Stimulated activated naive CD4-positive, alpha-beta T cell treated with Interleukin-2 at 50 U/mL for 16 hours (primary cell): ENCODE results near the gene GID8.
A peak's percentile ranks its signal among the peaks of the same experiment; 100 is the strongest.

ENCODE experiments used
- DNase-seq: peaks from one replicate; lab custom pipeline; 2025; lab: John Stamatoyannopoulos, UW

GID8 gene

DNA sequence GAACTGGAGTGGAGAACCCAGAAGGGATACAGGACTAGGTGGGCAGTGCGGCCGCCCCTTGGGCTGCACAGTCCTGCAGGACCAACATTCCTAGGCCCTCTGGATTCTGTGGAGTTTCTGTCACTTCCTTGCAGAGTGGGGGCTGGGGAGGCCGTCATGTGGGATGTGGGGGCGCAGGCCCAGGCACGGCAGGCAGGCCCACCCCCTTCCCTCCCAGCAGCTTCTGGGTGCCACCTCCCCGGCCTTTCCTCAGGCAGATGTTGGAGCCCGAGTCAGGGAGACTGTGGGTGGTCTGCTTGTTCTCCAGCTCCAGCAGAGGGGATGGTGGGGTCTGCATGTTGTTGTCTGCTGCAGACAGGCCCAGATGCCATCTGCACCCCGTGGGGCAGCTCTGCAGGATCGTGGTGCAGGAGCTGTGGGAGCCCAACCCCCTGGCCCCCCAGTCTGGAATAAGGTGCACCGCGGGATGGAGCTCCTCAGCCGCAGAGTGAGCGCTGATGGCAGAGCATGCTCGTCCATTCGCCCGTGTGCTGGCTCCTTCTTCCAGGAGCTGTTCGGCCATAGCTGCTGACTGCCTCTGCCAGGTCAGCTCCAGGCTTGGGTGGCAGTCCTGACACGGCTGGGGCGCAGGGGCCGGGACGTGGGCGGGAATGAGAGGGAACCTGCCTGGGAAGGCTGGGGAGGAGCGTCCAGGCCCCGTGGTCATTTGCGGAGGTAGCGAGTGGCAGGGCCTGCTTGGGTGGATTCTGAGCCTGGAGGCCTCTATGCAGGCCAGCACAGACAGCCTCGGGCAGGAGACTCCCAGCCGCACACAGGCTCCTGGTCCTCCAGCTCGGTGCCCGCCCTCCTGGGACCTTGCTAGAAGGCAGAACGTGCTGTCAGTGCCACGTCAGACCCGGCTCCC, 32.6 kb downstream of the GID8 start:
- no peak for DNase-seq

DNA sequence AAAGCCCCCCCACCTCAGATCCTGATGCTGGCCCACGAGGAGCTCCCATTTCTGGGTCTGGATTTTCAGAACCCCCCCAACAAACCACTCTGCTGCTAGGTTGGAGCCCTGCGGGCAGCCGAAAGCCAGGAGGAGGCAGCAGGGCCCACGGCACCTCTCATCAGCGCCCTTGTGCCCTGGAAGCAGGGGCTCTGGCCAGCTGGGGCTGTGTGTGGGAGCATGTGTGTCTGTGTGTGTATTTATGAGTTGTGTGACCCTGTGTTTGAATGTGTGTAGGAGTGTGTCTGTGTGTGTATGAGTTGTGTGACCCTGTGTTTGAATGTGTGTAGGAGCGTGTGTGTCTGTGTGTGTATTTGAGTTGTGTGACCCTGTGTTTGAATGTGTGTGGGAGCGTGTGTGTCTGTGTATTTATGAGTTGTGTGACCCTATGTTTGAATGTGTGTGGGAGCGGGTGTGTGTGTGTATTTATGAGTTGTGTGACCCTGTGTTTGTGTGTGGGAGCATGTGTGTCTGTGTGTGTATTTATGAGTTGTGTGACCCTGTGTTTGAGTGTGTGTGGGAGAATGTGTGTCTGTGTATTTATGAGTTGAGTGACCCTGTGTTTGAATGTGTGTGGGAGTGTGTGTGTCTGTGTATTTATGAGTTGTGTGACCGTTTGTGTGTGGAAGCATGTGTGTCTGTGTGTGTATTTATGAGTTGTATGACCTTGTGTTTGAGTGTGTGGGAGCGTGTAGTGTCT, 33.4 kb downstream of the GID8 start:
- no peak for DNase-seq

DNA sequence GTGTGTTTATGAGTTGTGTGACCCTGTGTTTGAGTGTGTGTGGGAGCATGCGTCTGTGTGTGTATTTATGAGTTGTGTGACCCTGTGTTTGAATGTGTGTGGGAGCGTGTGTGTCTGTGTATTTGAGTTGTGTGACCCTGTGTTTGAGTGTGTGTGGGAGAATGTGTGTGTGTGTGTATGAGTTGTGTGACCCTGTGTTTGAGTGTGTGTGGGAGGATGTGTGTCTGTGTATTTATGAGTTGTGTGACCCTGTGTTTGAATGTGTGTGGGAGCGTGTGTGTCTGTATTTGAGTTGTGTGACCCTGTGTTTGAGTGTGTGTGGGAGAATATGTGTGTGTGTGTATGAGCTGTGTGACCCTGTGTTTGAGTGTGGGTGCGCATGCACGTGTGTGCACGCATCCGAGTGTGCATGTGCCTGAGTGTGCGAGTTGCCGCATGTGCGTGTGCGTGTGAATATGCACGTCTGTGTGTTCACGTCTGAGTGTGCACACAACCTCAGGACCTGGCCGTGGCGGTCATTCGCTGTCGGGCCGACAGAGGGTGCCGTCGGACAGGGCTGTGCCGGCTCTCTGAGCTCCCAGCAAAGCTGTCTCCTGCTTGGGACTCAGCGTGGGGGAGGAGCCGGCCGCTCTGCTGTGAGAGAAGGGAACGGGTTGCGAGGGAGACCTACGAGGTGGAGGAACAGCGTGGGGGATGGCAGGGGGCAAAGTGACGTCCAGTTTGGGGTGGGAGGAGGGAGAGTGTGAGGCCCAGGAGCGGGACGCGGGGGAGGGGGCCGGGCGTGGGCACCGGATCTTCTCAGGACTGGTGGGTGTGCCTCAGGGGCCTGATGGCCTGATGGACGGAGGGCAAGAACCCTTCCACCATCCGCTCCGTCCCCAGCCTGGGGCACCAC, 34.2 kb downstream of the GID8 start:
- DNase-seq: peak; percentile 76

DNA sequence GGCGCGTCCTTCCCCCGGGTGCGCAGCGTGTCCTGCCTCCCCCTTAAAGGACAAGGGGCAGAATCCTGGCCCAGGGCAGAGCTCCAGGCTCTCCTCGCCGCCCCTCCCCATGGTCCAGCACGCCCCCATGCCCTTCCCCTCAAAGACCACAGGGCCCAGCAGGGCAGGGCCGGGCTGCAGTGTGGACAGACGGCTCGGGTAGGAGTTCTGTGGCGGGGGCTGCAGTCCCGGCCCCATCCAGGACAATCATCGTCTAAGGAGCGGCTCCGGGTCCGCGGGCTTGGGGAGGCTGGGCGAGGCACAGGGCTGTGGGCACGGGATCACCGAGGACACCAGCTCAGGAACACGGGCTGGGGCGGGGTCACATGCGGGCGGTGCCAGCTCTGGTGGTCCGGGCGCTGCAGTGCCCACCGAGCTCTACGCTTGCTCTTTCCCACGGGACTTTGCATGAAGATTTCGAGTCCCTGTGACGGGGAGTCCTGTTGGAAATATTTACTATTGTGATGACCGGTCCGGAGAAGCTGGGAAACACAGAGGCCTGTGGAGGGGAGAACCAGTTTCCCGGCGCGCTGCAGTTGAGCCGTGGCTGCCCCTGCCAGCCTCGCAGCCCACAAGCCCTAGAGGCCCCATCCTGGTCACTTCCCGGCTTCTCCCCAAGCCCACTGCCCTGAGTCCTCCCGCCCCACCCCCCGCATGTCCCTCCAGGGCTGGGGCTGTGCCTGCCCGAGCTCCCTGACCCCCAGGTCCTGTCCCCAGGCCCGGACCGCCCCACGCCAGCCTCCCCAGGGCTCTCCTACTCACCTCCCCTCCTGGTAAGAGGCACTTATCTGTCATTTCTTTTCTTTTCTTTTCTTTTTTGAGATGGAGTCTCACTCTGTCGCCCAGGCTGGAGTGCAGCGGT, 35.1 kb downstream of the GID8 start:
- no peak for DNase-seq

DNA sequence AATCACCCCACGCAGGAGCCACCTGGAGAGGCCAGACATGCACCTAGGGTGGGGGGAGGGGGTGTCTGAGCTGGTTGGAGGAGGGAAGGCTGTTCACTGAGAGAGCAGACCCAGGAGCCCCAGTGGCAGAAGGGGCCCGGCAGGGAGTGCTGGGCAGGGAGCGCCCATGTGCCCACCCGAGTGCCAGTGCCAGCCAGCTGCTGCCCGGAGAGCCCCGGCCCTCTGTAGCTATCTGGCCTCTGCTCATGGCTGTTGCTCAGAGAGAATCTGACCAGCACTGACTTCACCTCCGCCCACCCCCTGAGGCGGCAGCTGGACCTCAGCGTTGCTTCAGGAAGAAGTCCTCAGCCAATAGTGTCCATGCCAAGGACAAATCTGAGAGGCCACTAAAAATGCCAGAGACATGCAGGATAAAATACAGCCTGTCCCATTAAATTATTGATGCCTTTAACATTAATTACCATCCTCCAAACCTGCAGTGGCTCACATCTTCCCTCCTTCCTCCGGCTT, 37.4 kb downstream of the GID8 start:
- no peak for DNase-seq

DNA sequence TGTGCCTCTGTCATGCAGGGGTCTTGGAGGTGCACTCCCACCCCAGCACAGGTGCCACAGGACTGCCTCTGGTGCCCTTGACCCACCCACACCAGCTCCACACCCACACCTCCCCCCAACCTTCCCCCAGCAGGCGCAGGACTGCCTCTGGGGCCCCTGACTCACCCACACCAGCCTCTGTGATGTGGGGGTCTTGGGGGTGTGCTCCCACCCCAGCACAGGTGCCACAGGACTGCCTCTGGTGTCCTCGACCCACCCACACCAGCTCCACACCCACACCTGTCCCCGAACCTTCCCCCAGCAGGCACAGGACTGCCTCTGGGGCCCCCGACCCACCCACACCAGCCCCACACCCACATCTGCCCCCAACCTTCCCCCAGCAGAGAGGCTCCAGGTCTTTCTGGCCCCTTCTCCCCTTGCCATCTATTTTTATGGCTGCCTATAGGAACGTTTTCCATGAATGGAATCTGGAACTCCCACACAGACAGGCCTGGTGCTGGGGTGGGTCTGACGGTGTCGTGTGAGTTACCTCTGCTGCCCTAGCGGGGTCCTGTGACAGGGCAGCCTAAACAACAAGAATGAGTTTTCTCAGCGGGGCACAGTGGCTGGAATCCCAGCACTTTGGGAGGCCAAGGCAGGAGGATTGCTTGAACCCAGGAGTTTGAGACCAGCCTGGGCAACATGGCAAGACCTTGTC, 38.0 kb downstream of the GID8 start:
- DNase-seq: no peak

DNA sequence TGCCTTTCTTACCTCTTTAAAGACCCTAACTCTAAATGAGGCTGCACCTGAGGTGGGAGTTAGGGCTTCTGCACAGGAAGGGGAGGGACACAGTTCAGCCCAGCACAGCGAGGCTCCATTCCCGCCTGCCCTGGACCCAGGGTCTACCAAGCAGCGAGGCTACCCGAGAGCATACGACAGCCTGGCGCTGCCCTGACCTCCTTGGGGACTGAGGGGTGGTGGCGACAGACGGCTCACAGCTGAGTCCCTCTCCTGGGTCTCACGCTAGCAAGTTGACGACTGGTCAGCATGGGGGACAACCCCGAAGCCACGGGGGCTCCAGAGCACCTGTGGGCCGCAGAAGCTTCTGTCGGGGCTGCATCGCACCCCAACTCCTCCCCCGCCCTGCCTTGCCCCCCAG, 38.9 kb downstream of the GID8 start:
- DNase-seq: no peak

DNA sequence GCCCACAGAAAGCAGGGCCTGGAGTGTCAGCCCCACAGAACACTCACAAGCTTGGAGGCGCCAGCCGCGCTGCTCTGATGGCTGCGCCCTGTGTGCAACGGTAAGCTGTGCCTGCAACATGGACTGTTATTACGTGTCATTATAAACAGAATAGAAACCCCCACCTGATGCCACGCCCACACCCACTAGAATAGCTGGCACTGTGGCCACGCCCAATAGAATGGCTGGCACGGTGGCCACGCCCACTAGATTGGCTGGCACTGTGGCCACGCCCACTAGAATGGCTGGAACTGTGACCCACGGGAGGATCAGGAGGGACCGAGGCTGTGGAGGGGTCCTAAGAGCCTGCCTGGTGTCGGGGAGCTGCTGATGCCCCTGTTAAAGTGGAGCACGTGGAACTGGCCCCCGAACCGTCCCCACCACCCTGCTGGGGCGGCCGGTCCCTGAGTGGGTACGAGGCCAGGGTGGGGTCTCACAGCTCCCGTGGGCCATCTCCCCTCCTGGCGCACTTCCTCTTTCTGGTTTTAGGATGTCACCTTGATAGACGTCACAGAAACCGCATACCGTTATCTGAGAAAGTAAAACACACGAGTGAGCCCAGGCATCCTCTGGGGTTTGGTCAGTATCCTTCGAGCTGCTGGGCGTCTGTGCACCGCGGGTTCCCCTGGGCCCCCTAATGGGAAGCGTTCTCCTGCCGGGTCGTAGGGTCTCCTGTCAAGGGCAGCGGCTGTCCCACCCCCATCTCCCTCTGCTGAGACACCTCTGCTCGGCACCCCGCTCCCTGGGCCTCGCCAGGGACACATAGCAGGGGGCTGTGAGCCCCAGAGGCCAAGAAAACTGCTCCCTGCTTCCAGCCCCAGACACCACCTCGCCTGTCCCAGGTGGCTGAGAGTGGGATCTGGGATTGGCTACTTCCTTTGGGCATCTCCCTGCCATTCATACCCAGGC, 39.9 kb downstream of the GID8 start:
- DNase-seq: peak; percentile 81

DNA sequence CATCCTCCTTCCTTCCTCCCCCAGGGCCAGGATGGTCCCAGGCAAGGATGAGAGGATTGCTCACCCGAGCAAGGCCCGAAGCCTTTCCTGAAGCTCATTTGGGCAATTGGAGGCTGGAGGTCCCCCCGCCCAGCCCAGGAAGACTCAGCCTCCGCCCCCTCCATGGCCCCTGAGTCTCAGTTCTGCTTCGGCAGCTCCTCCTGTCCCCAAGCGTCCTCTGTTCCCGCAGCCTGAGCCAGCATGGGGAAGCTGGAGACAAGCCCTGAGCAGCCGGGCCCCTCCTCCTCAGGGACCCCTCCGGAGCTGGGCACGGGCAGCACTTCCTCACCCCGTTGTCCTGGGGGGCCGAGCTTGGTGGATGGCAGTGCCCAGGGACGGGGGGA, 40.6 kb downstream of the GID8 start:
- DNase-seq: no peak

DNA sequence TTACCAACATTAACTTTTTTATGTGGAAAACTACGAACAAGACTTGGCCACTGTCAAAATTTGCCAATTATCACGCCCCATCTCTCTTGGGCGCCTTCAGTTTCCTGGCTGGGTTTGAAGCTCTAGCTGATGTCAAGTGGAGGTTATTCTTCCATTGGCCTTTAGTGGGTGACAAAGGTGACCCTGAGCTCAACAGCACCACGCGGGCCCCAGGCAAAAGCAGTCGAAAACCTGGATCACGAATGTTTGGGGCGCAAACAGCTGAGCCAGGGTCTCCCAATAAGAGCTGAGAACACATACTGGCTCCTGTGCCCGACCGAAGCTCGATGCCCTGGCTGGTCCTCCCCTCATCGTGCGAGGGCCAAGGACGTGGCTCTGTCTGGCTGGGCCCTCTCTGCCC, 41.4 kb downstream of the GID8 start:
- DNase-seq: no peak

DNA sequence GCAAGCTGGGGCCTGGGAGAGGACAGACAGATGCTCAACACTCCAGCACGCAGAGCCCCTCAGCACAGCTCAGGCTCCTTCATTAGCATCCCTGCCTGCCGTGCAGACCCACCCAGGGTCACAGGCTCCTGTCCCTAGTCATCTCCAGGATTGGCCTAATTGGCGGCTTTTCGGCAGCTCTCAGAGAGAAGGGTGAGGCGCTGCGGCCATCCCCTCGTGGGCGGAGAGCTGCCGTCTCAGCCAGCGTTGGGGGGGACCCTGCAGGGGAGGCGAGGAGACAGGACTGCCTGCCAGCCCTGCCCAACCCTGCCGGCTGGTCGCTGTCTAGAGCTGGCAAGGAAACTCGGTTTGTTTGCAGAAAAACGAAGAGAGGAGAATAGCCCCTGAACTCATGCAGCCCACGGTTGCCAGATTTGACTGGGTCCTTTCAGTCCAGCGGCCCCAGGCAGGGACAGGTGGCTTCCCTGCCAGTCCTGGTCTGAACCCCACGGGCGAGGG, 42.0 kb downstream of the GID8 start:
- no peak for DNase-seq

DNA sequence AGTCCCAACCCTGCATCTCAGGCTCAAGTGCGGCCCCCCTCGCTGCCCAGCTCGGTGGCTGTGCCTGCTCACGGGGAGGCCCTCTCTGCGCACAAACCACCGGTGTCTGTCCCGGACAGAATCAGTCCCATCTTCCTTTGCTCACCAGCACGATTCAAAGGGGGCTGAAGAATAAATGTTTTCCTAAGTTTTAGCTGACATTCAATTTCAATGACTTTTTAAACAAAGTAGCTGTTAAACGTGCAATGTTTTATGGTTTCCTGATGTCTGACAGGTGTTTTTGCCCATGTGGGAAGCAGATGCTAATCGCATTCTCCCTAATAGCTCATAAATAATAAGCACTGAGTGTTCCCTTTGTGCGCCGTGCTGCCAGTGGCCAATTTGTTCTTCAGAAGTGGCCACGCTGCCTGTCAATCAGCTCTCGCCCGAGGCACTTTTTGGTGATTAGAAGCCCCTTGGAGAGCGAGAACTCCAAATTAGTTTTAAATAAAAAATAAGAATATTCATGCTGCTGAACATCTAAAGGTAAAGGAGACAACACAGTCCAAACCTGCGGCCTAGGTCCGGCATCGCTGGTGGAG, 42.5 kb downstream of the GID8 start:
- DNase-seq: no peak

DNA sequence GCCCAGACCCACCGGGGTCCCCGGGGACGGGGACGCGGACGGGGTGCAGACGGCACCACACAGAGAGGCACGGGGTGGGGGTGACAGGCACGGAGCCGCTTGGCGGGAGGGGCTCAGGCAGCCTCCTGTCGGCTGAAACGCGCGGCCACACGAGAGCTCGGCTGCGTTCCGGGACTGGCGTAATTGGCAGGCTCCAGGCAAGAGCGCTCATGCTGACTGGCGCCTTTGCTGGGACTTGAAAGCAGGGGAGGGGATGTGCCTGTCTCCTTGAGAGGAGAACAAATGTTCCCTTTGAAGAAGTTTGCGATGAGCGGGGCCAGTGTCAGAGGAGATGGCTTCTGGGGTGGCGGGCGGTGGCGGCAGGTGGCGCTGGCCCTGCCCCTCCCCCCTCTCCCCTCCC, 43.0 kb downstream of the GID8 start:
- peak; percentile 8 for DNase-seq

DNA sequence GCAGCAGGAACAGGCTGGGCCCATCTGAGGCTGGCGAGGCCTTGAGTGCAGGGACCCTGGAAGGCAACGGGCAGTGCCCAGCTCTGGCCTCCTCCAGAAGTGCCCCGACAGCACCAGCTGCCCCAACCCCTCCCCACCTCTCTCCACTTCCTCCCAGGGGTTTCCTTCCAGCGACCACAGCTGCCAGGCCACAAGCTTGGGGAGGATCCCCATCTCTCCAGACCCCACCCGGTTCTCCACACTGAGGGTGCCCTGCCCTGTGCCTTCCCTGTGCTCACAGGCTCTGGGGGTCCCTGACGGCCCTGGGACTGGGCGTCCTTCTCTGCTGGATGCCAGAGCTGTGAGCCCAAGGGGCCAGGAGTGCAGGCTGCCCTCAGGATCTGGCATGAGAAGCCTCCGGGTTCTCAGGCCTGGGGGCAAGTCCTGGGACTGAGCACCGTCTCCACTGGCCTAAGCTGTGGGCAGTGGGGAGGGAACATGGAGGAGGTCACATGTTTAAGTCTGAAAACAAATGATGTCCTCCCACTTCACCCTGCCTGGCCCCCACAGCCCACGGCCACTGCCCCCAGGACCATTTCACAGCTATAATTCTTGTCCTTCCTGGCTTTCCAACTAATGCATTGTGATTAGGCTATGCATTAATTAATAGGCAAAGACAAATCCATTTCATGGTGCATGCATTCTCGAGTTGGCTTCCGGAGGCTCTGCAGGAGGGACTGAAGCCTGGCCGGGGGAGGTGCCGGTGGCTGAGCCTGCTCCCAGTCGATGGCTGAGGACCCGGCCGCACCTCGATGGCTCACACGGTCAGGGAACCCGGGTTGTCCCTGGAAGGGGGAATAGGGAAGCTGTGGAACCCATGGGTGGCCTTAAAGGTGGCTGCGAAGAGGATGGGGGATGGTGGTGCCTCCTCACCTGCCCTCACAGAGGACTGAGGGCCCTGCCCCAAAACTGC, 44.5 kb downstream of the GID8 start:
- no peak for DNase-seq

DNA sequence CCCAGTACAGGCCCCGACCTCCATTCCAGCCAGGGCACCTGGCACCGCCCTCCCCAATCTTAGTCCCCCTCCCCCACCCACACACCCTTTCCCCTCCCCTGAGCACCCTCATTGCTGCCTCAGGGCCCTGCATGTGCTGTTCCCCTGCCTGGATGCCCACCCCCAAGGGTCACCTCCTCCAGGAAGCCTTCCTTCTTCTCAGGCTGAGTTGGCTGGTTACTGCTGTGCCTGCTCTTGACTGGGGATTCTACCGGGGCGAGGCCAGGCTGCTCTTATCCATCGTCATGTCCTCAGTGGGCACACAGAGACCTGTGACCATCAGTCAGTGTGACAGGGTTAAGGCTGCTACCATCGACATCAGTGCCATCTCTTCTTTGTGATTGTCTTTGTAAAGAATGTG, 45.3 kb downstream of the GID8 start:
- no peak for DNase-seq

DNA sequence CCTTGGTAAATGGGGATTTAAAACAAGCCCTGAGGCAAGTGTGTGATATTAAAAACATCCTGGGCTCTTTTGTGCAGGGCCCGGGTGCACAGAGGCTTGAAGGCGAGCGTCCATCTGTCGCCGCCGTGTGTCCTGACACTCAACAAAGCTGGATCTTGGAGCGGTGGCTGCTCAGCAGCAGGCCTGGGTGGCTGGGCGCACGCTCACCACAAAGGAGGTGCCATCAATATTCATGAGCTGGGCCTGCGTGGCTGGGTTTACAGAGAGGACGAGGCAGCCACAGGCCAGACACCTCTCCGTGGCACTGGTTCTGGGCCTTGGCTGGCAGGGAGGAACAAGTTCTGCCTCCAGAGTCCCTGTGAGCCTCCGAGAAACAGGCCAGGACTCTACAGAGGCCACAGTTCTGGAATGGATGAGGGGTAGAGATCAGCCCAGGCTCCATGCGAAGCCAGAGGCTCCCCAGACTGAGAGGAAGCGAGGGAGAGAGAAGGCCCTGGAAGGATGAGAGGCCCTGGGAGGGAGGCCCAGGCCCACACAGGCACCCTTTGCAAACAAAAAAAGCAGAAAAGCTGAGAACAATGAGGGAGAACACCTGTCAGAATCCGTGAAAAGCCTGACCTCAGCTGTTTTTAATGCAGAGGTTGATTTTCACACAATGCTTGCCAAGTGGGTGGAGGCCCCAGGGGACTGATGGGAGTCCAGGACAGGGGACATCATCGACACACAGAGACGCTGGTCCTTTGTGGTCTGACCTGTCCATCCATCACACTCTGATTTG, 46.9 kb downstream of the GID8 start:
- no peak for DNase-seq

DNA sequence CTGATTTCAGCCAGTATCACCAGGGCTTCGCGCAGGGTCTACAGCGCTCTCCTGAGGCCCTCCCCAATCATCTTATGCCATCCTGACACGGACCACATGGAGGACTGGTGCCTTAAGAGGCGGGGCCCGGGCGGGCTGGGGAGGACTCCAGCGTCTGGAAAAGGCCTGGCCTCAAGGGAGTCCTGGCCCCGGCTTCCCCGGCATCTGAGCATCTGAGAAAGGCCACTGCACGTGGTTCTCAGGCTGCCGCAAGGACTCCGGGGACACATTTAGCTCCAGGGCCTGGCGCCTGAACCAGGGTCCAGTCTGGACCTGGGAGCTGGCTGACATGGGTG, 47.5 kb downstream of the GID8 start:
- DNase-seq: no peak
